ENCODE data around the gene EYA2. TPM values are rescaled to one million over a fixed set of nuclear protein-coding genes. Genes with fewer than 3 reads are reported as not detected.

Gene EYA2
- total RNA-seq, 1 experiment from 2014 or later, result not detected

- Histone ChIP-seq H3K4me1 (ENCODE audit: insufficient read depth, low read length, poor library complexity, severe bottlenecking) (no peaks in the 10 kb centered on the region), H3K27me3 (replicated peaks; ENCODE audit: insufficient read depth, low read depth, low read length, poor library complexity) (no peaks in the 10 kb centered on the region), H3K9me3 (ENCODE audit: low read depth, low read length, poor library complexity, severe bottlenecking) (peaks cover under 1% of the 10 kb centered on the region), H3K4me3 (ENCODE audit: low read depth, low read length, poor library complexity, severe bottlenecking) (no peak overlapping the region), H3K27ac (ENCODE audit: low read depth, low read length, poor library complexity, severe bottlenecking) (no peak overlapping the region), H3K36me3 (ENCODE audit: insufficient read depth, low read length, poor library complexity, severe bottlenecking) (no peaks in the 10 kb centered on the region)
- no peak for DNase-seq (ENCODE audit: low spot score)
- no peak for TF ChIP-seq EZH2 (IDR thresholded peaks at IDR 0.05; ENCODE audit: borderline replicate concordance, low read depth, low read length, poor library complexity, severe bottlenecking)
- no peak for TF ChIP-seq CTCF (conservative IDR thresholded peaks at IDR 0.05; ENCODE audit: low read depth, low read length)
- BruUV-seq (replicated peaks), result no TSS peak
- POLR2A ChIA-PET (ENCODE audit: low non-redundant PET), result no interaction called here
- intact Hi-C loops (cut with micrococcal nuclease; ENCODE audit: unreplicated experiment), result no loop called here
- CTCF ChIA-PET, result no interaction called here
These were observed 166.9 kb downstream of the EYA2 start for GRCh38 chr20:47061549-47061948.

- intact Hi-C loops (cut with micrococcal nuclease; ENCODE audit: unreplicated experiment), result no loop called here
- CTCF ChIA-PET, result no interaction called here
- BruUV-seq (replicated peaks), result no TSS peak
- no peaks in the 10 kb centered on the region for H3K4me1 ChIP-seq (ENCODE audit: insufficient read depth, low read length, poor library complexity, severe bottlenecking)
- H3K36me3 ChIP-seq (ENCODE audit: insufficient read depth, low read length, poor library complexity, severe bottlenecking), result no peaks in the 10 kb centered on the region
- H3K27me3 ChIP-seq (replicated peaks; ENCODE audit: insufficient read depth, low read depth, low read length, poor library complexity), result no peaks in the 10 kb centered on the region
- no peak for DNase-seq (ENCODE audit: low spot score)
- no peak overlapping the region for H3K4me3 ChIP-seq (ENCODE audit: low read depth, low read length, poor library complexity, severe bottlenecking)
- H3K27ac ChIP-seq (ENCODE audit: low read depth, low read length, poor library complexity, severe bottlenecking), result no peak overlapping the region
- H3K9me3 ChIP-seq (ENCODE audit: low read depth, low read length, poor library complexity, severe bottlenecking), result peaks cover 7% of the 10 kb centered on the region
- TF ChIP-seq CTCF (conservative IDR thresholded peaks at IDR 0.05; ENCODE audit: low read depth, low read length) (no peak), EZH2 (IDR thresholded peaks at IDR 0.05; ENCODE audit: borderline replicate concordance, low read depth, low read length, poor library complexity, severe bottlenecking) (no peak)
- POLR2A ChIA-PET (ENCODE audit: low non-redundant PET), result no interaction called here
These were observed 167.7 kb downstream of the EYA2 start for GRCh38 chr20:47062226-47062890.

- ChIA-PET POLR2A (ENCODE audit: low non-redundant PET) (no interaction called here), CTCF (no interaction called here)
- intact Hi-C loops (cut with micrococcal nuclease; ENCODE audit: unreplicated experiment), result no loop called here
- peaks cover 16% of the 10 kb centered on the region for H3K9me3 ChIP-seq (ENCODE audit: low read depth, low read length, poor library complexity, severe bottlenecking)
- no peak for DNase-seq (ENCODE audit: low spot score)
- no peak overlapping the region for H3K27ac ChIP-seq (ENCODE audit: low read depth, low read length, poor library complexity, severe bottlenecking)
- BruUV-seq (replicated peaks), result no TSS peak
- no peak for TF ChIP-seq EZH2 (IDR thresholded peaks at IDR 0.05; ENCODE audit: borderline replicate concordance, low read depth, low read length, poor library complexity, severe bottlenecking)
- TF ChIP-seq CTCF (conservative IDR thresholded peaks at IDR 0.05; ENCODE audit: low read depth, low read length), result no peak
- no peak overlapping the region for H3K4me3 ChIP-seq (ENCODE audit: low read depth, low read length, poor library complexity, severe bottlenecking)
- no peaks in the 10 kb centered on the region for H3K4me1 ChIP-seq (ENCODE audit: insufficient read depth, low read length, poor library complexity, severe bottlenecking)
- no peaks in the 10 kb centered on the region for H3K27me3 ChIP-seq (replicated peaks; ENCODE audit: insufficient read depth, low read depth, low read length, poor library complexity)
- no peaks in the 10 kb centered on the region for H3K36me3 ChIP-seq (ENCODE audit: insufficient read depth, low read length, poor library complexity, severe bottlenecking)
These were observed 168.8 kb downstream of the EYA2 start for GRCh38 chr20:47063407-47063806.

All from A673 (cell line).